Endothelial cell (in vitro differentiated cells): Measurements from ENCODE around the gene THAP6. TPM values are rescaled to one million over a fixed set of nuclear protein-coding genes. Genes with fewer than 3 reads are reported as not detected.

Experiments used
- DNase-seq: peaks from one replicate; pipeline ENCODE4 v3.0.0; 2021; ENCODE audit warnings: low spot score
- H3K27ac Mint-ChIP-seq: one replicate; pipeline ENCODE4 v1.8.0; 2021; ENCODE audit warnings: mixed read lengths, inconsistent platforms; ENCODE audit not compliant: unreplicated experiment
- H3K27me3 Mint-ChIP-seq: one replicate; pipeline ENCODE4 v1.8.0; 2021; ENCODE audit warnings: mild to moderate bottlenecking, moderate library complexity, mixed read lengths, inconsistent platforms; ENCODE audit not compliant: unreplicated experiment
- H3K36me3 Mint-ChIP-seq: one replicate; pipeline ENCODE4 v1.8.0; 2021; ENCODE audit warnings: mild to moderate bottlenecking, low read depth, mixed read lengths, inconsistent platforms; ENCODE audit not compliant: unreplicated experiment
- H3K4me1 Mint-ChIP-seq: one replicate; pipeline ENCODE4 v1.8.0; 2021; ENCODE audit warnings: mild to moderate bottlenecking, mixed read lengths, inconsistent platforms; ENCODE audit not compliant: unreplicated experiment
- H3K4me3 Mint-ChIP-seq: one replicate; pipeline ENCODE4 v1.8.0; 2021; ENCODE audit warnings: mild to moderate bottlenecking, mixed read lengths, inconsistent platforms; ENCODE audit not compliant: unreplicated experiment
- H3K9me3 Mint-ChIP-seq: one replicate; pipeline ENCODE4 v1.8.0; 2021; ENCODE audit warnings: mixed read lengths, inconsistent platforms; ENCODE audit not compliant: unreplicated experiment
- CTCF ChIP-seq: fragments of 200-600 bp; sonication (generic); IDR thresholded peaks from one replicate; pipeline ENCODE4 v1.5.0; 2021; ENCODE audit warnings: antibody characterized with exemption; ENCODE audit not compliant: unreplicated experiment
- long read RNA-seq: library from polyadenylated mRNA; unstranded; transcript quantifications from one replicate; pipeline ENCODE4 v2.0.0, GENCODE V29; 2020; ENCODE audit not compliant: unreplicated experiment
- total RNA-seq: library from RNA; stranded (reverse); fragmentation: NEBNext Ultra II Directional; extraction: Animal tissue kit (Norgen Biotek cat#: 25700); gene quantifications from one replicate; pipeline ENCODE4 v1.2.1, GENCODE V29; 2021; ENCODE audit not compliant: unreplicated experiment

Gene THAP6
- 7.3 TPM for total RNA-seq
- long read RNA-seq, partial matches to known transcripts = 0 of 5 reads
- long read RNA-seq, other reads (novel, unspliced or antisense) = 1 of 5 reads

- peak within 1 kb of the TSS; percentile 89 for H3K4me3 Mint-ChIP-seq
- peaks cover 3% of the 10 kb centered on the region for H3K27me3 Mint-ChIP-seq
- peaks cover 22% of the 10 kb centered on the region for H3K4me1 Mint-ChIP-seq
- TF ChIP-seq CTCF = no peak
- peak within 1 kb of the TSS; percentile 90 for H3K27ac Mint-ChIP-seq
- peak; percentile 90 for DNase-seq
- H3K36me3 Mint-ChIP-seq = peaks cover 5% of the 10 kb centered on the region
- no peaks in the 10 kb centered on the region for H3K9me3 Mint-ChIP-seq
Measured at GRCh38 chr4:75514131-75514948, at the start of gene THAP6, which contains the start of gene RCHY1. THAP6 (plus strand) TSS chr4:75514473; CDS start chr4:75515453, 980 bp downstream. RCHY1 (minus strand) TSS chr4:75514403; CDS start chr4:75514286, 117 bp downstream.

- Mint-ChIP-seq H3K4me1 (no peaks in the 10 kb centered on the region), H3K4me3 (no peak overlapping the region), H3K36me3 (no peaks in the 10 kb centered on the region), H3K9me3 (no peaks in the 10 kb centered on the region), H3K27me3 (no peaks in the 10 kb centered on the region), H3K27ac (no peak overlapping the region)
- DNase-seq = no peak
- TF ChIP-seq CTCF = no peak
Measured at GRCh38 chr4:75469896-75470295, 44.4 kb upstream of the THAP6 start.

GRCh38 chr4:75470738-75471137, 43.5 kb upstream of the THAP6 start:
- H3K4me1 Mint-ChIP-seq = no peaks in the 10 kb centered on the region
- H3K36me3 Mint-ChIP-seq = no peaks in the 10 kb centered on the region
- no peak for TF ChIP-seq CTCF
- H3K9me3 Mint-ChIP-seq = no peaks in the 10 kb centered on the region
- no peak overlapping the region for H3K4me3 Mint-ChIP-seq
- H3K27ac Mint-ChIP-seq = no peak overlapping the region
- DNase-seq = no peak
- no peaks in the 10 kb centered on the region for H3K27me3 Mint-ChIP-seq

GRCh38 chr4:75477201-75477600, 37.1 kb upstream of the THAP6 start:
- H3K36me3 Mint-ChIP-seq = peaks cover 31% of the 10 kb centered on the region

More at GRCh38 chr4:75477201-75477600, 37.1 kb upstream of the THAP6 start:
- no peak for TF ChIP-seq CTCF
- no peak overlapping the region for H3K4me3 Mint-ChIP-seq
- H3K27ac Mint-ChIP-seq = no peak overlapping the region
- no peaks in the 10 kb centered on the region for H3K4me1 Mint-ChIP-seq
- no peaks in the 10 kb centered on the region for H3K27me3 Mint-ChIP-seq
- no peak for DNase-seq
- H3K9me3 Mint-ChIP-seq = no peaks in the 10 kb centered on the region
